ENCODE results near the gene MIOX.

DNA sequence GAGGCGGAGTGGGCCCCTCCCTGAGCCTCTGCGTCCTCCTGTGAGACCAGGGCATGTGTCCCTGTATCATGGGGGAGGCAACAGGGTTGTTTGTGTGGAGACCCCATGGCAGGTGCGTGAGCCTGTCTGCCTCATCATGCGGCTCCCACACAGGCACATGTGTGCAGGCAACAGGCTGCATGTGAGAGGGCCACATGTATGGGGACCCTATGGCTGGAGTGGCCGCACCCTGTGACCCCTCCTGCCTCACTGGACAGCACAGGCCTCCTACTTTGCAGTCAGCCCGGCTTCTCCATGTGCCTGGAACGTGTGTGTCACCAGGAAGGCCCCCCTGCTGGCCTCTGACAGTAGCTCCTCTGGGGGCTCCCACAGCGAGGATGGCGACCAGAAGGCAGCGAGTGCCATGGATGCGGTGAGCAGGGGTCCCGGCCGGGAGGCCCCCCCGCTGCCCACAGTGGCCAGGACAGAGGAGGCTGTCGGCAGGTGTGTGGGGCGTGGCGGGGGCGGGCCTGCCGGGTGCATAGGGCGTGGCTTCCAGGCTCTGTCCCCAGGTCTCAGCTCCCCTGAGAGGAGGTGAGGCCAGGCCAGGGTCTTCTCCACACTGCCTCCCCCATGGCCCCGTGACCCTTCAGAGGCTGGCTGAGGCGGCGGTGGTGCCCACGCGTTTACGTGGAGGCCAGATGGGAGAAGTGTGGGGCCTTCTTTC is 46.0 kb upstream of the MIOX start:
- TF ChIP-seq, protein P1, sequence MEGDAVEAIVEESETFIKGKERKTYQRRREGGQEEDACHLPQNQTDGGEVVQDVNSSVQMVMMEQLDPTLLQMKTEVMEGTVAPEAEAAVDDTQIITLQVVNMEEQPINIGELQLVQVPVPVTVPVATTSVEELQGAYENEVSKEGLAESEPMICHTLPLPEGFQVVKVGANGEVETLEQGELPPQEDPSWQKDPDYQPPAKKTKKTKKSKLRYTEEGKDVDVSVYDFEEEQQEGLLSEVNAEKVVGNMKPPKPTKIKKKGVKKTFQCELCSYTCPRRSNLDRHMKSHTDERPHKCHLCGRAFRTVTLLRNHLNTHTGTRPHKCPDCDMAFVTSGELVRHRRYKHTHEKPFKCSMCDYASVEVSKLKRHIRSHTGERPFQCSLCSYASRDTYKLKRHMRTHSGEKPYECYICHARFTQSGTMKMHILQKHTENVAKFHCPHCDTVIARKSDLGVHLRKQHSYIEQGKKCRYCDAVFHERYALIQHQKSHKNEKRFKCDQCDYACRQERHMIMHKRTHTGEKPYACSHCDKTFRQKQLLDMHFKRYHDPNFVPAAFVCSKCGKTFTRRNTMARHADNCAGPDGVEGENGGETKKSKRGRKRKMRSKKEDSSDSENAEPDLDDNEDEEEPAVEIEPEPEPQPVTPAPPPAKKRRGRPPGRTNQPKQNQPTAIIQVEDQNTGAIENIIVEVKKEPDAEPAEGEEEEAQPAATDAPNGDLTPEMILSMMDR (IDR thresholded peaks at IDR 0.05 in 2 of 3, conservative IDR thresholded peaks at IDR 0.05 in 1 of 3; ENCODE audit: borderline replicate concordance in 1 of 3, insufficient read depth in 1 of 3, low read depth in 2 of 3, low read length in 2 of 3): no peak
- TF ChIP-seq EZH2 (IDR thresholded peaks at IDR 0.05) (no peak), EZH2phosphoT487 (IDR thresholded peaks at IDR 0.05; ENCODE audit: borderline replicate concordance) (no peak), EGR1 (IDR thresholded peaks at IDR 0.05; ENCODE audit: low read depth) (no peak), RAD21 (IDR thresholded peaks at IDR 0.05; ENCODE audit: low read depth) (no peak), POLR2AphosphoS5 (IDR thresholded peaks at IDR 0.05; ENCODE audit: low read depth, low read length) (no peak), YY1 (IDR thresholded peaks at IDR 0.05; ENCODE audit: extremely low read depth, insufficient replicate concordance, low read depth, low read length) (no peak), POLR2A (IDR thresholded peaks at IDR 0.05; ENCODE audit: borderline replicate concordance, extremely low read depth, insufficient read depth, insufficient read length) (no peak)
- TF ChIP-seq, protein P2, sequence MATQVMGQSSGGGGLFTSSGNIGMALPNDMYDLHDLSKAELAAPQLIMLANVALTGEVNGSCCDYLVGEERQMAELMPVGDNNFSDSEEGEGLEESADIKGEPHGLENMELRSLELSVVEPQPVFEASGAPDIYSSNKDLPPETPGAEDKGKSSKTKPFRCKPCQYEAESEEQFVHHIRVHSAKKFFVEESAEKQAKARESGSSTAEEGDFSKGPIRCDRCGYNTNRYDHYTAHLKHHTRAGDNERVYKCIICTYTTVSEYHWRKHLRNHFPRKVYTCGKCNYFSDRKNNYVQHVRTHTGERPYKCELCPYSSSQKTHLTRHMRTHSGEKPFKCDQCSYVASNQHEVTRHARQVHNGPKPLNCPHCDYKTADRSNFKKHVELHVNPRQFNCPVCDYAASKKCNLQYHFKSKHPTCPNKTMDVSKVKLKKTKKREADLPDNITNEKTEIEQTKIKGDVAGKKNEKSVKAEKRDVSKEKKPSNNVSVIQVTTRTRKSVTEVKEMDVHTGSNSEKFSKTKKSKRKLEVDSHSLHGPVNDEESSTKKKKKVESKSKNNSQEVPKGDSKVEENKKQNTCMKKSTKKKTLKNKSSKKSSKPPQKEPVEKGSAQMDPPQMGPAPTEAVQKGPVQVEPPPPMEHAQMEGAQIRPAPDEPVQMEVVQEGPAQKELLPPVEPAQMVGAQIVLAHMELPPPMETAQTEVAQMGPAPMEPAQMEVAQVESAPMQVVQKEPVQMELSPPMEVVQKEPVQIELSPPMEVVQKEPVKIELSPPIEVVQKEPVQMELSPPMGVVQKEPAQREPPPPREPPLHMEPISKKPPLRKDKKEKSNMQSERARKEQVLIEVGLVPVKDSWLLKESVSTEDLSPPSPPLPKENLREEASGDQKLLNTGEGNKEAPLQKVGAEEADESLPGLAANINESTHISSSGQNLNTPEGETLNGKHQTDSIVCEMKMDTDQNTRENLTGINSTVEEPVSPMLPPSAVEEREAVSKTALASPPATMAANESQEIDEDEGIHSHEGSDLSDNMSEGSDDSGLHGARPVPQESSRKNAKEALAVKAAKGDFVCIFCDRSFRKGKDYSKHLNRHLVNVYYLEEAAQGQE (IDR thresholded peaks at IDR 0.05; ENCODE audit: low read depth): no peak
